ENCODE results near the gene ATXN2.

ATXN2 gene

DNA sequence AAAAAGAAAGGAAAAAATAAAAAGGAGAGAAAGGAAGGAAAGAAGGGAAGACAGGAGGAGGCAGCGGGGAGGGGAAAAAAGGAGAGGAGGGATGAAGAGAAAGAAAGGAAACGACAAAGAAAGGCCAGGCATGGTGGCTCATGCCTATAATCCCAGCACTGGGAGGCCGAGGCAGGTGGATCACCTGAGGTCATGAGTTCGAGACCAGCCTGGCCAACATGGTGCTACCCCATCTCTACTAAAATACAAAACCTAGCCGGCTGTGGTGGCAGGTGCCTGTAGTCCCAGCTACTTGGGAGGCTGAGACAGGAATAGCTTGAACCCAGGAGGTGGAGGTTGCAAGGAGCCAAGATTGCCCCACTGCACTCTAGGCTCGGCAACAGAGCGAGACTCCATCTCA is 18.4 kb downstream of the ATXN2 start:
- Histone ChIP-seq H3K18ac (ENCODE audit: low read length) (no peak overlapping the region), H3K27ac (replicated peaks; ENCODE audit: low read length) (no peak overlapping the region), H2BK12ac (ENCODE audit: low read length) (no peak overlapping the region), H3K27me3 (ENCODE audit: control insufficient read depth in 3 of 3, insufficient read depth in 3 of 3, low read depth in 1 of 3, low read length in 3 of 3) (no peaks in the 10 kb centered on the region), H3K23ac (ENCODE audit: low read depth, low read length, poor library complexity) (no peak overlapping the region), H3K36me3 (replicated peaks in 1 of 2; ENCODE audit: control insufficient read depth in 2 of 2, insufficient read depth in 2 of 2, low read length in 2 of 2) (peaks cover 3 to 17% of the 10 kb centered on the region in 2 donors), H4K8ac (ENCODE audit: low read depth, low read length) (no peak overlapping the region), H3K14ac (ENCODE audit: low read length) (no peak overlapping the region), H3K4me2 (ENCODE audit: insufficient read depth, low read length, poor library complexity, severe bottlenecking) (no peak overlapping the region), H3K9me3 (replicated peaks in 1 of 2; ENCODE audit: control insufficient read depth in 2 of 2, insufficient read depth in 1 of 2, low read depth in 1 of 2, low read length in 2 of 2) (no peaks in the 10 kb centered on the region), H2BK5ac (ENCODE audit: low read length) (no peak overlapping the region), H3K4me3 (ENCODE audit: low read length in 2 of 2) (no peak overlapping the region), H4K91ac (ENCODE audit: low read depth, low read length, poor library complexity) (no peak overlapping the region), H3K4ac (ENCODE audit: low read length) (no peak overlapping the region), H3K79me1 (ENCODE audit: low read depth, low read length) (peaks cover 9% of the 10 kb centered on the region), H2BK120ac (ENCODE audit: low read depth, low read length) (no peak overlapping the region), H3K9ac (ENCODE audit: low read depth, low read length, poor library complexity) (no peak overlapping the region), H2AFZ (ENCODE audit: low read length) (no peak overlapping the region), H2AK5ac (ENCODE audit: low read depth, low read length) (no peak overlapping the region), H3K4me1 (ENCODE audit: control insufficient read depth in 2 of 2, insufficient read depth in 1 of 2, low read depth in 1 of 2, low read length in 2 of 2) (no peaks in the 10 kb centered on the region), H2BK15ac (ENCODE audit: low read length) (no peak overlapping the region)
- no peak for DNase-seq (ENCODE audit: low spot score)
- WGBS, 2 donors (ENCODE audit: extremely low coverage in 2 of 2, insufficient read length in 2 of 2, insufficient replicate concordance in 1 of 2): no CpG with 5 or more reads among the region's 7 CpGs

- no peak overlapping the region for H2BK5ac ChIP-seq (ENCODE audit: low read length)
- H3K27ac ChIP-seq (replicated peaks; ENCODE audit: low read length): no peak overlapping the region
- H3K14ac ChIP-seq (ENCODE audit: low read length): no peak overlapping the region
- no peak overlapping the region for H2BK15ac ChIP-seq (ENCODE audit: low read length)
- peaks cover 3 to 17% of the 10 kb centered on the region in 2 donors for H3K36me3 ChIP-seq (replicated peaks in 1 of 2; ENCODE audit: control insufficient read depth in 2 of 2, insufficient read depth in 2 of 2, low read length in 2 of 2)
- H2BK120ac ChIP-seq (ENCODE audit: low read depth, low read length): no peak overlapping the region
- H3K4me1 ChIP-seq (ENCODE audit: control insufficient read depth in 2 of 2, insufficient read depth in 1 of 2, low read depth in 1 of 2, low read length in 2 of 2): no peaks in the 10 kb centered on the region
- no peak for DNase-seq (ENCODE audit: low spot score)
- peaks cover 9% of the 10 kb centered on the region for H3K79me1 ChIP-seq (ENCODE audit: low read depth, low read length)
- no peak overlapping the region for H2BK12ac ChIP-seq (ENCODE audit: low read length)
- no peak overlapping the region for H3K18ac ChIP-seq (ENCODE audit: low read length)
- no peak overlapping the region for H3K4ac ChIP-seq (ENCODE audit: low read length)
- H3K23ac ChIP-seq (ENCODE audit: low read depth, low read length, poor library complexity): no peak overlapping the region
- H3K4me2 ChIP-seq (ENCODE audit: insufficient read depth, low read length, poor library complexity, severe bottlenecking): no peak overlapping the region
- H2AFZ ChIP-seq (ENCODE audit: low read length): no peak overlapping the region
- no peaks in the 10 kb centered on the region for H3K27me3 ChIP-seq (ENCODE audit: control insufficient read depth in 3 of 3, insufficient read depth in 3 of 3, low read depth in 1 of 3, low read length in 3 of 3)
- no peak overlapping the region for H4K91ac ChIP-seq (ENCODE audit: low read depth, low read length, poor library complexity)
- H3K9me3 ChIP-seq (replicated peaks in 1 of 2; ENCODE audit: control insufficient read depth in 2 of 2, insufficient read depth in 1 of 2, low read depth in 1 of 2, low read length in 2 of 2): no peaks in the 10 kb centered on the region
- no peak overlapping the region for H3K9ac ChIP-seq (ENCODE audit: low read depth, low read length, poor library complexity)
- WGBS, 2 donors (ENCODE audit: extremely low coverage in 2 of 2, insufficient read length in 2 of 2, insufficient replicate concordance in 1 of 2): no CpG with 5 or more reads among the region's 3 CpGs
- H4K8ac ChIP-seq (ENCODE audit: low read depth, low read length): no peak overlapping the region
- no peak overlapping the region for H3K4me3 ChIP-seq (ENCODE audit: low read length in 2 of 2)
- H2AK5ac ChIP-seq (ENCODE audit: low read depth, low read length): no peak overlapping the region
Measured at GRCh38 chr12:111580119-111580425, 19.0 kb downstream of the ATXN2 start.

DNA sequence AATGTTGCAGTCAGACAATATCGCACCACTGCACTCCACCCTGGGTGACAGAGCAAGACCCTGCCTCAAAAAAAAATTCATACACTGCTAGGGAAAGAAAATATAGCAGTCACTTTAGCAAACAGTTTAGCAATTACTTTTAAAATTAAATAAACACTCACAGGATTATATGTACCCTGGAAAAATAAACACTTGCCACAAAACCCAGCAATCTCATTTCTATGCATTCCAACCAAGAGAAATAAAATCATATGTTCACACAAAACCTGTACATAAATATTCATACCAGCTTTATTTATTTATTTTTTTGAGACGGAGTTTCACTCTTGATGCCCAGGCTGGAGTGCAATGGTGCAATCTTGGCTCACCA is 20.2 kb downstream of the ATXN2 start:
- Histone ChIP-seq H2AFZ (ENCODE audit: low read length) (no peak overlapping the region), H2BK120ac (ENCODE audit: low read depth, low read length) (no peak overlapping the region), H3K9me3 (replicated peaks in 1 of 2; ENCODE audit: control insufficient read depth in 2 of 2, insufficient read depth in 1 of 2, low read depth in 1 of 2, low read length in 2 of 2) (no peaks in the 10 kb centered on the region), H3K23ac (ENCODE audit: low read depth, low read length, poor library complexity) (peak overlapping the region; percentile 73), H4K8ac (ENCODE audit: low read depth, low read length) (no peak overlapping the region), H3K4me3 (ENCODE audit: low read length in 2 of 2) (no peak overlapping the region), H2AK5ac (ENCODE audit: low read depth, low read length) (no peak overlapping the region), H3K27me3 (ENCODE audit: control insufficient read depth in 3 of 3, insufficient read depth in 3 of 3, low read depth in 1 of 3, low read length in 3 of 3) (no peaks in the 10 kb centered on the region), H3K27ac (replicated peaks; ENCODE audit: low read length) (no peak overlapping the region), H3K18ac (ENCODE audit: low read length) (no peak overlapping the region), H3K9ac (ENCODE audit: low read depth, low read length, poor library complexity) (no peak overlapping the region), H3K79me1 (ENCODE audit: low read depth, low read length) (peaks cover 11% of the 10 kb centered on the region), H4K91ac (ENCODE audit: low read depth, low read length, poor library complexity) (no peak overlapping the region), H3K36me3 (replicated peaks in 1 of 2; ENCODE audit: control insufficient read depth in 2 of 2, insufficient read depth in 2 of 2, low read length in 2 of 2) (peaks cover 3 to 17% of the 10 kb centered on the region in 2 donors), H3K4ac (ENCODE audit: low read length) (no peak overlapping the region), H2BK15ac (ENCODE audit: low read length) (no peak overlapping the region), H2BK5ac (ENCODE audit: low read length) (no peak overlapping the region), H3K4me2 (ENCODE audit: insufficient read depth, low read length, poor library complexity, severe bottlenecking) (no peak overlapping the region), H2BK12ac (ENCODE audit: low read length) (no peak overlapping the region), H3K4me1 (ENCODE audit: control insufficient read depth in 2 of 2, insufficient read depth in 1 of 2, low read depth in 1 of 2, low read length in 2 of 2) (no peaks in the 10 kb centered on the region), H3K14ac (ENCODE audit: low read length) (no peak overlapping the region)
- DNase-seq (ENCODE audit: low spot score): no peak
- no CpG with 5 or more reads among the region's 2 CpGs for WGBS, 2 donors (ENCODE audit: extremely low coverage in 2 of 2, insufficient read length in 2 of 2, insufficient replicate concordance in 1 of 2)

- Histone ChIP-seq H2BK12ac (ENCODE audit: low read length) (no peak overlapping the region), H2AK5ac (ENCODE audit: low read depth, low read length) (no peak overlapping the region), H3K23ac (ENCODE audit: low read depth, low read length, poor library complexity) (peak overlapping the region; percentile 73), H3K4me3 (ENCODE audit: low read length in 2 of 2) (no peak overlapping the region), H2BK120ac (ENCODE audit: low read depth, low read length) (no peak overlapping the region), H2BK5ac (ENCODE audit: low read length) (no peak overlapping the region), H3K4me2 (ENCODE audit: insufficient read depth, low read length, poor library complexity, severe bottlenecking) (no peak overlapping the region), H2BK15ac (ENCODE audit: low read length) (no peak overlapping the region), H4K91ac (ENCODE audit: low read depth, low read length, poor library complexity) (no peak overlapping the region), H2AFZ (ENCODE audit: low read length) (no peak overlapping the region), H3K14ac (ENCODE audit: low read length) (no peak overlapping the region), H3K9ac (ENCODE audit: low read depth, low read length, poor library complexity) (no peak overlapping the region), H3K36me3 (replicated peaks in 1 of 2; ENCODE audit: control insufficient read depth in 2 of 2, insufficient read depth in 2 of 2, low read length in 2 of 2) (peaks cover 3 to 17% of the 10 kb centered on the region in 2 donors), H3K27ac (replicated peaks; ENCODE audit: low read length) (no peak overlapping the region), H3K4ac (ENCODE audit: low read length) (no peak overlapping the region), H3K9me3 (replicated peaks in 1 of 2; ENCODE audit: control insufficient read depth in 2 of 2, insufficient read depth in 1 of 2, low read depth in 1 of 2, low read length in 2 of 2) (no peaks in the 10 kb centered on the region), H4K8ac (ENCODE audit: low read depth, low read length) (no peak overlapping the region), H3K79me1 (ENCODE audit: low read depth, low read length) (peaks cover 11% of the 10 kb centered on the region), H3K18ac (ENCODE audit: low read length) (no peak overlapping the region), H3K27me3 (ENCODE audit: control insufficient read depth in 3 of 3, insufficient read depth in 3 of 3, low read depth in 1 of 3, low read length in 3 of 3) (no peaks in the 10 kb centered on the region), H3K4me1 (ENCODE audit: control insufficient read depth in 2 of 2, insufficient read depth in 1 of 2, low read depth in 1 of 2, low read length in 2 of 2) (no peaks in the 10 kb centered on the region)
- no CpG with 5 or more reads among the region's 4 CpGs for WGBS, 2 donors (ENCODE audit: extremely low coverage in 2 of 2, insufficient read length in 2 of 2, insufficient replicate concordance in 1 of 2)
- no peak for DNase-seq (ENCODE audit: low spot score)
Measured at GRCh38 chr12:111578276-111578970, 20.7 kb downstream of the ATXN2 start.
